ENCODE measurements around the gene EPHA4. TPM values are rescaled to one million over a fixed set of nuclear protein-coding genes. Genes with fewer than 3 reads are reported as not detected.
"Not testable (repeated sequence)": the region's sequence is repeated elsewhere in the genome, so short reads cannot be mapped to it uniquely, and the experiment has no call there.

EPHA4 gene
- total RNA-seq, 1 donor from 2014 or later = 14.2 TPM

DNA sequence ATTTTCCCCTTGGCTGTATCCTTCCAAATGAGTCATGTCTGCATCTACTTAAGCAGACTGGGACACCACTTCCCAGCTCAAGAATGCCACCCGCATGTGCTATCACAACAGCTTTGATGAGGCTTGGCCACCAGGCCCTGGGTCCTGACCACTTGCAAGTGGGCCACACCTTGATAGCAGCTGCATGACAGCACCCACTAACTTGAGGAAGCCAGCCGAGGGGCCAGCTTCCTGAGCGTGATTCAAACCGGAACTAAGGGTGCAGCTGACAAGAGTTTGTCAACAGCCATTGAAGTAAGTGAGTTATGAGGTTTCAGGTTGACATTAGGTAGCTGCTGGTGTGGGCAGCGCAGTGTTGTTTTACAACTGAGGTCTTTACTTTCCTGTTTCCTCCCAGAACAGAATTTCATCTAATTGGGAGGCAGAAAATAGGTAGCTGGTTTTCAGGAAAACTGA, 54.4 kb downstream of the EPHA4 start:
- ATAC-seq = no peak
- intact Hi-C loops (cut with DNase I) = no loop called here

DNA sequence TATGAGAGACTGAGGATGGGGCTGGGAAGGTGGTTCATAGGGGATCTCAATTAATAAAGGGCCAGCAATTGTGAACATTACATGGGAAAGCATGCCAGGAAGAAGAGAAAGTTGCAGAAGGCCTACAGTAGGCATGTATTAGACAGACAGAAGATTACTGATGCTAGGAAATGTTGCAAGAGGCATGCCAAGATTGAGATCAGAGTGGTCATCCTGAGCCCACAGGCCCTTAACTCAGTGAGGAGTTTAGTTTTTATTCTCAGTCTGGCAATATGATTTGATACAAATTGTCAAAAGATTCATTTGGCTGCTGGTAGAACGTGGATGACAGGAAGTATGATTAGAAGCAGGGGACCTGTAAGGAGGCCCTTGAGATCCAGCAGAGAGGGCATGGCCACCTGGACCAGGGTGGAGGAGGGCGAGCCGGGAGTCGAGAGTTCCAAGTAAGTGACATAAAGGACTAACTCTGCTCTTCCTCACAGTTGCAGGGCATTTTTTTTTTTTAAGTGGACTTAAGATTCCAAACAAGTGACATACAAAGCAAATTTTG, 54.9 kb downstream of the EPHA4 start:
- DNase-seq (ENCODE audit: missing footprints) = no peak
- ATAC-seq = no peak
- intact Hi-C loops (cut with DNase I) = no loop called here

More for the DNA sequence above, 54.4 kb downstream of the EPHA4 start:
- no peak for DNase-seq (ENCODE audit: missing footprints)

DNA sequence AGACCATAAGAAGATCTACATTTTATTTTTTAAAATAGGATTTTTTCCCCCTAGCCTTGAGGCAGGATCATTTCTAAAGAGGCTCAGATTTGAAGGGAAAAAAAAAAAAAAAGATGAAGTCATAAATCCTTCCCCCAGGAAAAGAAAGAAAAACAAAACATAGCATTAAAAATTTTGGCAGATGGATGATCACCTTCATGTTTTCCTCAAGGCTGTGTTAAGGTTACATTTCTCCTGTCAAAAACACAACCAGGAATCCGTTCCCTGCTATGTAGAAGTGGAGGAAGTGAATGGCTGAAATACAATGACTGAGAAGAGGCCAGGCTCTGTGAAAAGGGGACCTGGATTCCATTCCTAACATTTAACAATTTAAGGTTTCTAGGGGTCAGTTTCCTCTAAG, 56.2 kb downstream of the EPHA4 start:
- ATAC-seq (no peak), DNase-seq (ENCODE audit: missing footprints) (no peak)
- intact Hi-C loops (cut with DNase I) = no loop called here

DNA sequence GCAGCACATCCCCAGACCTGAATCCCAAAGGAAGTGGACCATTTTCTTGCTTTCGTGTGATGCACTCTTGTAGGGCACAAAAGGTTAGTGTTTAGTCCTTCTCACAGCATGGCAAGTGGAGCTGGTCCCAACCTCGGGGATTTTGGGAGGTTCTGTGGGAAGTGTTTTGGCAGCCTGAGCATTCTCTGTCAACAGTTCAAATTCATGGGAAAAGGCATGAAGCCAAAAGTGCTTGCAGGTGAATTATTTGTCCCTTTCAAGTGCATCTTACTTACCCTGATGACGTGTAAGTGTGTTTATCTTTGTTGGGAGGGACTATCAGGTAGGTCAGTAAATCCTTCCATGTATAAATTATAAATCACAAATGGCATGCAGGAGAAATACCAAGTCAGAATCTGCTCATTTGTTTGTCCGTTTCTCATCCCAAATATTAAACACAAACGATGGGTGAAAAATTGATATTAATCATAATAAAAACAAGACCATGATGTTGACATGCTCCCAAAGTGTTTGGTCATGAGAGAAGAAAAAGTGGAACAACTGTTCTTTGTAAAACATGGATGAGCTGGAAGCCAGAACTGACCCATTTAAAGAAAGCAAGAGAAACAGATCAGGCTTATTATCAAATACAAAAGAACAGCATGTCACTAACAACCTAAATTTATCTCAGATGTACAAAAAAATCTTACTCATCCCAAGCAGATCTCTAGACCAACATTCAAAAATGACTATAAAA, 57.6 kb downstream of the EPHA4 start:
- DNase-seq (ENCODE audit: missing footprints) (no peak), ATAC-seq (no peak)
- intact Hi-C loops (cut with DNase I) = no loop called here

DNA sequence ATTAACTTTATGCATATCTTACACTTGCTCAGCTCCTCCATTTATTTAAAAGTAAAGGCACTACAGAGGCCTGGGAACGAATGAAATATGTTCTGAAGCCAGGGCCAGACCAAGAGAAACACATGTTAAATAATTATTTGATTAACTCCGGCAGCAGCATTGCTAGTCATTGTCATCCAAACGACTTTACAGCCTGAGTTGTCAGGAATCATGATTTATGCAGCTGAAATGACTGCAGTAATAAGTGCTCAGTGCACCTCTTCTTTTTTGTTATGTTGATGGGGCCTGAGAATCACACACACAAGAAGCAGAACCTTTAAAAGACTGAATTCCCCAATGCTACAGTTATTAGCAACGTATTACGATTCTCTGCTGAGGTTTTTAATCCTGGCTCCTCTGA, 58.9 kb downstream of the EPHA4 start:
- ATAC-seq = no peak
- no peak for DNase-seq (ENCODE audit: missing footprints)
- intact Hi-C loops (cut with DNase I) = no loop called here

DNA sequence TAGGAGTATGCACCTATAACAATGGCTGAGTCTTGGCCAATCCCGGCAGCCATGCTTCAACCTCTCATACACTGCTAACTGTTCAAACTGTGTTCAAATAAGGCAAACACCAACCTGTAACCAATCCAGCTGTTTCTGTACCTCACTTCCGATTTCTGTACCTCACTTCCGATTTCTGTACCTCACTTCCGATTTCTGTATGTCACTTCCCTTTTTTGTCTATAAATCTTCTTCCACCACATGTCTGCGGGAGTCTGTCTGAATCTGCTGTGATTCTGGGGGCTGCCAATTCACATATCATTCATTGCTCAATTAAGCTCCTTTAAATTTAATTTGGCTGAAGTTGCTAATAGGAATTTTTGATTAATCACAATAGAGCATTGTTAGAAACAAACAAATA, 60.8 kb downstream of the EPHA4 start:
- ATAC-seq; intact Hi-C loops (cut with DNase I); DNase-seq (ENCODE audit: missing footprints): not testable (repeated sequence)

DNA sequence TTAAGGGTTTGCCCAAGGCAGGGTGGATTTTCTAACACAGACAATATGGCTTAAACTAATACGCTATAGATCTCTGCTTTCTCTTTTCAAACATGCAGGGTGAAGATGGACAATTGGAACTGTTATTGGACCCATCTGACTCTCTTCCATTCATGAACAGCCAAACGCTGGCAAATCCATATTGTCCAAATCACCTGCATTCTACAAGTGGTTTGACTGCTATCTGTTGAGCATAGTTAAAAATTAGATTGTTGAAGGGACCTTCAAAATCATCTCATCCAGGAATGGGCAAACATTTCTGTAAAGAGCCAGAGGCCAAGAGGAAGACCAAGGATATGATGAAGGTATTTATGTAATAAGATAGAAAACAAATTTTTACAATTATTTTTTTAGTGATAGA, 65.6 kb downstream of the EPHA4 start:
- DNase-seq (ENCODE audit: missing footprints) (no peak), ATAC-seq (no peak)
- intact Hi-C loops (cut with DNase I) = no loop called here

DNA sequence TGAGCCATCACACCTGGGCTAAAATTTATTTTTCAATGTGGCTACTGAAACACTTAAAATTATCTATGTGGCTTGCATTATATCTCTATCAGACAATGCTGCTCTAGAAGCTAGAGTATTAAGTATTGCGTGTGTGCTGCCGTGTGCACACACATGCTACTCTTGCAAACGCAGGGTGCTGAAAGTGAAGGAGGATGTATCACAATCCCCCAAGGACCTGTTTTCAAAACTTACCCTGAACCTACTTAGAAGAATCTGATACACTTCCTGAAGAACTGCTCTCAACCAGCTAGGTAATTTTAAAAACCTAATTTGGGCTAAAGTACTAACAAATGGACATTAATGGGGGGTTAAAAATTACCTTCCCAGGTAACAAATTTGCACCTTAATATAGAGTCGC, 66.5 kb downstream of the EPHA4 start:
- no peak for ATAC-seq
- no peak for DNase-seq (ENCODE audit: missing footprints)
- intact Hi-C loops (cut with DNase I) = no loop called here

DNA sequence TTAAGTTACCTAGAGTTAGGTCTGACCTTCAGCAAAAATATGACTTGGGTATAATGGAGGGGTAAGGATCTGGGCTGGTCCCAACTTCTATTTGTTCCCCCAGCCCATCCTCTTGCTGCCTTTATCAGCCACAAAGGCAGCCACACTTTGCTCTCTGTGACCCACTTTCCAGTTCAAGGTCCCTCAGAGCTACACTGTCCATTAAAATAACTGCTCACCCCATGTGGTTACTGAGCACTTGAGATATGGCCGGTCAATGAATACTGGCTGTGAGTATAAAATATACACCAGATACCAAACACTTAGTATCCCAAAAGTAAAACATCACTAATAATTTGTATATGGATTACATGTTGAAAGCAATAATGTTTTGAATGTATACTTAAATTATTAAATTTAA, 67.2 kb downstream of the EPHA4 start:
- ATAC-seq = no peak
- intact Hi-C loops (cut with DNase I) = no loop called here
- DNase-seq (ENCODE audit: missing footprints) = no peak

DNA sequence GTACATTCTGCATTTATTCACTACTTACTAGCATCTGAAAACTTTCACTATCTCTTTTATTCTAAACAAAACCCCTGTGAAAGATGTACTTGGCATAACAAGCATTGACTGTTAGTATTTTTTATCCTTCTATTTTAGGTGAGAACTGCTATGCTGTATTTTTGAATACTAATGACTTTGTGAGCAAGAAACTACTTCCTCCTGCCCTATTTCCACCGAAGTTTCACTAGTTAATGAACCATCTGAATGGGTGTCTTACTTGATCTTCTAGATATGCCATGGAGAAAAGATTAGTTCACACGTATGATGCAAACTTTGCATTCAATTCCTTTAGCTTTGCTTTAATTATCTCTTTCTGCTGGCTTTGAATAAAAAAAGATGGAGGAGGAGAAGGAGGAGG, 68.1 kb downstream of the EPHA4 start:
- no peak for DNase-seq (ENCODE audit: missing footprints)
- ATAC-seq = no peak
- intact Hi-C loops (cut with DNase I) = no loop called here

DNA sequence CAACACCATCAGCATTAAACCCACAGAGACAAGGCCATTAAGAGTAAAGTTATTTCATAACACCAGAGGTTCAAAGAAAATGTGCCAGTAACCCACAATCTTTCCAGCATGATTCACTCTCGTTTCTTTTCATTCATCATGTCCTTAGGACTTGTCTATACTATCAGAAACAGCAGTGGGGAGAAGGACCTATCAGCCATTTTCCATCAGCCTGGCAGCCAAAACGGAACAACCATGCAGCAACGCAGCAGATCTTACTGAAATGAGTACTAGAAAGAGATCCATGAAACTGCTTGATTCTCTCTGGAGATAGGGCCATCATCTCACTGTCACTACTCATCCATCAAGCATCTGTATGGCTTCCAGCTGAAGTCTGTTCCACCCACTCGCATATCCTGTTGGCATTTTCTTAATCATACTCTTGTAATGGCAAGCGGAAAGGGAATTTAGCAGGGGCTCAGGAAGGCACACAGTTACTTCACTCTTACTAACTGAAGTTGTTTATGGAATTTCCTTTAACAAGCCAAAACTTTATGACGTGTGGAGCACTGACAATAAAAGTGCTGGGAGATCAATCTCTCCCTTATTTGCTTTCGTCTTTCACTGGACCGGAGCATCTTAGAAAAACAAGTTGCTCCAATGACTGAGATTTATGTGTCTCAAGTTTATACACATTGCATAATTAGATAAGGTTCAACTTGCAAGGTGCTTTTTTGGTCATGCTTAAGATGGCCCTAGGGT, 69.7 kb downstream of the EPHA4 start:
- DNase-seq (ENCODE audit: missing footprints) = no peak
- intact Hi-C loops (cut with DNase I) = no loop called here
- no peak for ATAC-seq

DNA sequence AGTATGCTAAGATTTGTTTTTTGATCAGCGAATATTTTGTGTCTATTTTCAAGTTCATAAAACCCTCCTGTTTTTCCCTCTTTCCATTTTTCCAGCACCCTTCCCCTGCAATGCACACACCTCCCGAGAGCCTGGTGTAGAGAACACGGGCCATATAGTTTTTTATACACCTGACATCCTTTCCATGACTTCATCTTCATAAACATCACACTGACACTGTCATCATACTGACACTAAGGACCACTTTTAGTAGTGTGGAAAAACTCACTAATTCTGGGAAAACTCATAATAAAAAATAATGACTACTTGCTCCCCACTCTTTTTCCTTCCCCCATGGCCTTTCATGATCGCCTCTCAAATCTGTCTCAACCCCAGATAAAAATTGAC, 70.2 kb downstream of the EPHA4 start:
- intact Hi-C loops (cut with DNase I) = no loop called here
- DNase-seq (ENCODE audit: missing footprints) (no peak), ATAC-seq (no peak)

DNA sequence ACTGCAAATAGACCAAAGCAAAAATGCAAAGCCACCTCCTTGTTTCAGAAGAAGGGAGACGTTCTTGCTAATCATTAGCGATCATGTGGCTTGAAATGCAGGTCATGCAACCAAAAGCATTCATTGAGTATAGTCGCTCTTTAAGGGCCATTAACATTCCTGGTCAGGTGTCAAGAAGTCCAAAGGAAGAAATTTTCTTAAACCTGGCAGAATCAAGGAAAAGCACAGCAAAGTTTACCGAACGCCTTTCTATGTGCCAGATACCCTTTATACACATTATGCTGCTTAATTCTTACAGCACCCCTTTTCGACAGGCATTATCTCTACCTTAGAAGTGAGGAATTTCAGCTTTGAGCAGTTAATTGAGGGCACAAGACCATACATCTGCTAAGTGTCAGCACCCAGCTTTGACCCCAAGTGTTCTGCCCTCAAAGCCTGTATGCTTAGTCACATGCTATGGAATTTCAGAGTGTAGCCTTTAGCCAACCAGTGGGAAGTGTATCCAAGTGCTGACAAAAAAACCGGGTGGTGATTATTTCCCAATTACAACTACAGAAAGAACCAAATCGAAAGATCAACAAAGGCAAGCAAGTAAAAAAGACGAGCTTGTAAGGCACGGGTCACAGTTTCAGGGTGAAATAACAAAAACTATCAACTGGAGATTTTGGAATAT, 70.8 kb downstream of the EPHA4 start:
- intact Hi-C loops (cut with DNase I) = no loop called here
- DNase-seq (ENCODE audit: missing footprints) = no peak
- peak; percentile 50 for ATAC-seq

DNA sequence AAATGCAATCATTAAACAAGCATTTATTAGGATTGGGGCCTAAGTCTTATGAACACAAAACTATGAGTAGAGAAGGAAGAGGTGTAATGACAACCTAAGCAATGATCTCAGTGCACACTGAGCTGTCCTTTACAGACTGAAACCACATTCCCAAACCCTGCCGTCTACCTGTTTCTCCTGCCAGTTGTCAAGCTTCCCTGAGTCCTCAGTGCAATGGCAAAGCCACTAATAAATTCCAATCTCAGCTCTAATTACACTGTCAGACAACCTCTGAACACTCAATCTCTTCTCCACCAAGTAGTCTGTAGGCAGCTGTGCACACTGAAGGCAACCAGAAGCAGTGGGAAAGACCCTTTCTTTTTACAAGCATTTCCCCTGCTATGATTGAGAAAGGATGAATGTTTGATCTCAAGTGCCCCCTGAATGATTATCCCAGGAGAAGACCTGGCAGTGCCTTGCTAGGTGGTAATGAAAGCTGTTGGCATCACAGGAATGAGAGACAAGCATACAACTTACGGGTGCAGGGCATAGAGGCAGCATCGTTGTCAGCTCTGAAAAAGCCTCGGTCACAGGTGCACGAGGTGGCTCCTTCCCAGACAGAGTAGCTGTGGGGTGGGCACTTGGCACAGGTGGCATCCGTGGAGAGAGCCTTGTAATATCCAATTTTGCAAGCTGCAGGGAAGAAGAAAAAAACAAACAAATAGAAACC, 71.4 kb downstream of the EPHA4 start:
- intact Hi-C loops (cut with DNase I) = no loop called here
- DNase-seq (ENCODE audit: missing footprints) = no peak
- ATAC-seq = no peak

DNA sequence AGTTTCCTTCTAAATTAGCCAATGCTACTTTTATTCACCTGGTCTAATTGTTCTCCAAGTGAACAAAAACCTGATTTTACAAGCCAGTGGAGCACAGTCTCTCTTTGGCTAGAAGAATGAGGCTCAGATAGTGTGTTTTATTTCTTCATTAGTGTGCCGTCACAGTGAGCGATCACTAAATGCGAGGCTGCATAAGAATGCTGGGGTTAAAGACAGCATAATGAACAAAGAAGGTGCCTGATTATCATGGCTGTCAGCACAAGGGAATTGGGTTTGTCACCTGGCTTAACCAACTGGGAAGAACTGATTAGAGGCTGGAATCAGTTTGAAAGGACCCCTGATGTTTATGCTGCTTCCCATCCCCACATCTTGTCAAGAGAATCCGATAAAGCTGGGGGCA, 76.4 kb downstream of the EPHA4 start:
- ATAC-seq (no peak), DNase-seq (ENCODE audit: missing footprints) (no peak)
- intact Hi-C loops (cut with DNase I) = no loop called here

DNA sequence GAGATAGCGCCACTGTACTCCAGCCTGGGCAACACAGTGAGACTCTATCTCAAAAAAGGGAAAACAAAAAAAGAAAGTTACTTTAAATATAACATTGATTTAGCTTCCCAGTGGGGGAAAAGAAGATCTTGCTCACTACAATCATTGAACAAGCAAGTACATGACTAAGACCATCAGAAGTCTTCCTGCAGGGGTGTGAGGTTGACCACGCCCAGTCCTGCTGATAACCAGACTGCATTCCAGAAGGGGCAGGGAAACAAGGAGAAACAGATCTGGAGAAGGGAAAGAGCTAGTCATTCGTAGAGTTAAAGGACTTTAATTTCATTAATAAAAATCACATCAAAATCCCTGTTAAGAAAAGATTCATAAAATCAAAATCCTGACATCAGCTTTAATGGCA, 77.5 kb downstream of the EPHA4 start:
- intact Hi-C loops (cut with DNase I) = no loop called here
- ATAC-seq = no peak
- no peak for DNase-seq (ENCODE audit: missing footprints)

DNA sequence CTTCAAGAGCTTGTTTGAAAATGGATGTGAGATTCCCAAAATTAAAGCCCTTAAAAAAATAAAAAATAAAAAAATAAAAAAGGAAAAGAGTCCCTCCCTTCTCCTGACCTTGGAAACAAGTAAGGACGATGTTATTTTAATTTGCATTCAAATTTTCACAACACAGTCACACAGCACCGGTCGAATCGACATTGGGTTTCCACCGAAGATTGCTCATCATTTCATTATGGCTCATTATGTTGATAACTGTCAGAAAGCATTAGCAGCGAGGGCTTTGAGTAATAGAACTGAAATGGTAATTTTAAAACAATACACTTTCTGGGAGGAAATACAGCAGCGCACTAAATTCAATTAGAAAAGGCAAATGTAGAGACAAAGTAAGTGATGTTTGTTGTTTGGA, 78.7 kb downstream of the EPHA4 start:
- no peak for ATAC-seq
- intact Hi-C loops (cut with DNase I) = no loop called here
- no peak for DNase-seq (ENCODE audit: missing footprints)

DNA sequence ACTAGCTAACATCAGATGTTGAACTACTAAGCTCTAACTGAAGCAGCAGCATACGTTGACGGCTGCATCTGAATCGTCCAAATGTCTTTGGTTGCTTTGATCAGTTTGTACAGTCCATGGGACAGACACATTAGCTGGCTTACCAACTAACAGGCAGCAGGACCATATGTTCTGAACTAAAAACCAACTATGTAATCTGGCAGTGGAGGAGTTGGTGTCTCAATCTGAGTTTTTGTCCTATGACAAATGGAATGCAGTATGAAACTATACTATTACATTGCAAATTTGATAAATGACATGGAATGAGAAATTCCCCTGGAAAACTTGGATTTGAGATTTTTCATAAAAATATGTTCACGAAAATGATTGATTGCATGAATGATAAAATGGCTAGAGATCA, 79.5 kb downstream of the EPHA4 start:
- ATAC-seq = no peak
- no peak for DNase-seq (ENCODE audit: missing footprints)
- intact Hi-C loops (cut with DNase I) = no loop called here

DNA sequence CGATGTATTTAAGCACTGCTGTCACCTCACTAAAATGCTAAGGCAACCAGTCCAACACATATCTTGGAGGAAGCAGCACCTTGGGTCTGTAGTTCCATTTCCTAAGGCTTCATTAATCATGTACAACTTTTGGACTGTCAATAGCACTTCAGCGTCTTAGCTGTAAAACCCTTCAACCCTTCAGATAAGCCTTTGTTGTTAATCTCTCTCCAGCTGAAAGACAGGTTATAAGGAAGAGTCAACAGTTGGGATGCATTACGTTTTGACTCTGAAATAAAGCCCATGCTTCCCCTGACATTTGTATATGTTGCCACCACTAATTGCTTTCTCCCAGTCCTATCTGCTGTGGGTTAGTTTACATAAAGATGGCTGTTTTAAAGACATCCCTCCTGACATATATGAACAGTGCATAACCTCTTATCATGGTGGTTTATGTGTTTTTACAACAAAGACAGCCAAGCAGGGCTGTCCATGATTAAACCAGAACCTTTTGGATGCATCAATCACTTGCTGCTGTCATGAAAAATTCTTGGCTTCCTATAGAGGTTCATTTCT, 81.5 kb downstream of the EPHA4 start:
- ATAC-seq (no peak), DNase-seq (ENCODE audit: missing footprints) (no peak)
- intact Hi-C loops (cut with DNase I) = no loop called here

All from Right ventricle myocardium inferior (tissue), 1 donor.